SK-N-SH (cell line): ENCODE data around the gene MAGEC2. TPM values are rescaled to one million over a fixed set of nuclear protein-coding genes. Genes with fewer than 3 reads are reported as not detected.

ENCODE experiments used
- CTCF ChIA-PET: fragments of 300-600, 350-600 bp; formaldehyde crosslinking; extraction: SDS; loops from one replicate; lab custom pipeline; 2021; lab: Yijun Ruan, JAX
- POLR2A ChIA-PET: fragments of 350-600 bp; sonication (Branson Sonifier 250); formaldehyde crosslinking; extraction: SDS; loops from one replicate; lab custom pipeline; 2020; ENCODE audit warnings: antibody characterized with exemption, inconsistent platforms; lab: Yijun Ruan, JAX
- DNase-seq: peaks from one replicate; pipeline ENCODE4 v3.0.0; 2012
- H2AFZ ChIP-seq: fragments of 200-600 bp; sonication (generic); 2 replicates; pipeline ENCODE4 v1.8.1; 2016; ENCODE audit warnings: antibody characterized with exemption, mild to moderate bottlenecking, low read depth
- H3F3A ChIP-seq: fragments of 200-600 bp; sonication (generic); replicated peaks from 2 replicates; pipeline ENCODE3; 2016; ENCODE audit warnings: antibody characterized with exemption, mild to moderate bottlenecking; ENCODE audit not compliant: insufficient read depth
- H3K27ac ChIP-seq, 2 experiments: fragments of 200-500 bp in 1 of 2; fragments of 200-600 bp in 1 of 2; sonication (Bioruptor generic) in 1 of 2; sonication (generic), shearing (Covaris generic) in 1 of 2; 2 replicates each; pipeline versions ENCODE4 v1.5.1 to v1.6.1; 2014 to 2016; ENCODE audit warnings: low read depth in 2 of 2, inconsistent platforms in 1 of 2, low read length in 1 of 2, mild to moderate bottlenecking in 1 of 2, mixed read lengths in 1 of 2
- H3K27me3 ChIP-seq: fragments of 200-600 bp; sonication (generic), shearing (Covaris generic); 2 replicates; pipeline ENCODE4 v1.6.1; 2016; ENCODE audit warnings: mixed run types; ENCODE audit not compliant: insufficient read depth
- H3K36me3 ChIP-seq, 2 experiments: fragments of 200-500 bp in 1 of 2; fragments of 200-600 bp in 1 of 2; sonication (Bioruptor generic) in 1 of 2; sonication (generic) in 1 of 2; replicated peaks in 1 of 2; 2 replicates each; pipeline versions ENCODE3 to v1.5.1; 2014 to 2016; ENCODE audit warnings: low read length in 1 of 2, mild to moderate bottlenecking in 1 of 2; ENCODE audit not compliant: insufficient read depth in 2 of 2, control insufficient read depth in 1 of 2
- H3K4me1 ChIP-seq, 2 experiments: fragments of 200-500 bp in 1 of 2; fragments of 200-600 bp in 1 of 2; sonication (Bioruptor generic) in 1 of 2; sonication (generic), shearing (Covaris generic) in 1 of 2; 2 replicates each; pipeline versions ENCODE4 v1.5.1 to v1.6.1; 2014 to 2016; ENCODE audit warnings: low read depth in 1 of 2, low read length in 1 of 2, mixed run types in 1 of 2; ENCODE audit not compliant: insufficient read depth in 2 of 2, control insufficient read depth in 1 of 2
- H3K4me2 ChIP-seq: fragments of 200-600 bp; sonication (generic), shearing (Covaris generic); 2 replicates; pipeline ENCODE4 v1.6.1; 2017; ENCODE audit warnings: mixed run types
- H3K4me3 ChIP-seq, 2 experiments: fragments of 200-500 bp in 1 of 2; fragments of 200-600 bp in 1 of 2; sonication (Bioruptor generic) in 1 of 2; sonication (generic), shearing (Covaris generic) in 1 of 2; 2 replicates each; pipeline versions ENCODE4 v1.5.1 to v1.8.1; 2014 to 2016; ENCODE audit warnings: low read depth in 2 of 2, inconsistent platforms in 1 of 2, low read length in 1 of 2, mild to moderate bottlenecking in 1 of 2, mixed read lengths in 1 of 2, moderate library complexity in 1 of 2
- H3K79me2 ChIP-seq: fragments of 200-600 bp; sonication (generic); 2 replicates; pipeline ENCODE4 v1.8.1; 2017; ENCODE audit warnings: mild to moderate bottlenecking; ENCODE audit not compliant: insufficient read depth
- H3K9ac ChIP-seq: fragments of 200-600 bp; sonication (generic); 2 replicates; pipeline ENCODE4 v1.6.1; 2017; ENCODE audit warnings: mixed run types
- H3K9me2 ChIP-seq: fragments of 200-600 bp; sonication (generic); 2 replicates; pipeline ENCODE4 v1.6.1; 2017; ENCODE audit warnings: mixed run types
- H3K9me3 ChIP-seq: fragments of 200-600 bp; sonication (generic); 2 replicates; pipeline ENCODE4 v1.6.1; 2017; ENCODE audit warnings: mixed run types, mild to moderate bottlenecking, moderate library complexity
- H4K20me1 ChIP-seq: fragments of 200-600 bp; sonication (generic); 2 replicates; pipeline ENCODE4 v1.6.1; 2017; ENCODE audit warnings: mild to moderate bottlenecking, mixed run types; ENCODE audit not compliant: insufficient read depth
- CTCF ChIP-seq: fragments of 200-600 bp; sonication (generic); IDR thresholded peaks from 2 replicates; pipeline ENCODE4 v1.6.1; 2017; ENCODE audit warnings: antibody characterized with exemption, mild to moderate bottlenecking, moderate library complexity
- ELF1 ChIP-seq: IDR thresholded peaks from 2 replicates; pipeline ENCODE4 v1.4.0; 2012
- EZH2phosphoT487 ChIP-seq: fragments of 200-600 bp; sonication (generic); IDR thresholded peaks from 2 replicates; pipeline ENCODE4 v1.6.1; 2017; ENCODE audit warnings: low read depth, mixed run types, mild to moderate bottlenecking, antibody characterized with exemption, moderate library complexity, borderline replicate concordance
- FOSL2 ChIP-seq: IDR thresholded peaks from 2 replicates; pipeline ENCODE4 v1.4.0; 2012; ENCODE audit warnings: low read depth, mild to moderate bottlenecking, moderate library complexity, borderline replicate concordance
- FOXJ3 ChIP-seq: sonication (generic); formaldehyde crosslinking; IDR thresholded peaks from 2 replicates; pipeline ENCODE4 v1.5.1; 2020; ENCODE audit warnings: mild to moderate bottlenecking, missing genetic modification reagents
- FOXM1 ChIP-seq: IDR thresholded peaks from 2 replicates; pipeline ENCODE4 v1.4.0; 2012; ENCODE audit warnings: low read depth, mild to moderate bottlenecking
- GATA2 ChIP-seq: sonication (generic); formaldehyde crosslinking; IDR thresholded peaks from 2 replicates; pipeline ENCODE4 v1.5.0; 2020; ENCODE audit warnings: mild to moderate bottlenecking, missing genetic modification reagents
- IRF3 ChIP-seq: fragments of 150-350 bp; IDR thresholded peaks from 2 replicates; pipeline ENCODE4 v1.6.1; 2016; ENCODE audit warnings: mild to moderate bottlenecking, low read depth, low read length
- JUND ChIP-seq: IDR thresholded peaks from 2 replicates; pipeline ENCODE4 v1.4.0; 2012
- MAX ChIP-seq: IDR thresholded peaks from 2 replicates; pipeline ENCODE4 v1.4.0; 2012; ENCODE audit warnings: low read depth
- MXI1 ChIP-seq: IDR thresholded peaks from 2 replicates; pipeline ENCODE4 v1.6.1; 2012; ENCODE audit warnings: mild to moderate bottlenecking, low read depth, low read length, improper control_type of control experiment
- NRF1 ChIP-seq: IDR thresholded peaks from 2 replicates; pipeline ENCODE4 v1.6.1; 2012; ENCODE audit warnings: low read depth, mild to moderate bottlenecking, low read length
- PBX3 ChIP-seq: IDR thresholded peaks from 2 replicates; pipeline ENCODE4; 2012
- POLR2AphosphoS5 ChIP-seq: IDR thresholded peaks from 2 replicates; pipeline ENCODE4 v1.6.1; 2012; ENCODE audit warnings: low read depth, low read length
- RCOR1 ChIP-seq: fragments of 150-350 bp; IDR thresholded peaks from 2 replicates; pipeline ENCODE4 v1.6.1; 2017; ENCODE audit warnings: antibody characterized with exemption, low read length
- RFX5 ChIP-seq: IDR thresholded peaks from 2 replicates; pipeline ENCODE4 v1.6.1; 2012; ENCODE audit warnings: mild to moderate bottlenecking, improper control_type of control experiment, low read length
- TAF1 ChIP-seq: IDR thresholded peaks from 2 replicates; pipeline ENCODE4 v1.6.1; 2012; ENCODE audit warnings: low read depth, mild to moderate bottlenecking, low read length, moderate library complexity, borderline replicate concordance
- TCF12 ChIP-seq: IDR thresholded peaks from 2 replicates; pipeline ENCODE4 v1.4.0; 2012
- TEAD4 ChIP-seq: IDR thresholded peaks from 2 replicates; pipeline ENCODE4 v1.4.0; 2012; ENCODE audit warnings: mild to moderate bottlenecking, borderline replicate concordance; ENCODE audit not compliant: insufficient read depth
- ZBTB33 ChIP-seq: IDR thresholded peaks from 2 replicates; pipeline ENCODE4 v1.4.0; 2012; ENCODE audit warnings: low read depth, borderline replicate concordance
- whole genome bisulfite sequencing: methylation state at CpG from one replicate; pipeline ENCODE4 v1.1.6; 2017; ENCODE audit warnings: low lambda C conversion rate; 5-methylcytosine and 5-hydroxymethylcytosine counted together
- polyA plus RNA-seq, 3 experiments: library from polyadenylated mRNA; depleted of rRNA; stranded (reverse); fragments of >200 nt; gene quantifications; 2 replicates each; pipeline ENCODE4 v1.2.3, GENCODE V29; 2012

The MAGEC2 gene
- polyA plus RNA-seq, 1 of the 3 experiments (the other 2 are of a cell fraction) = 1.9 TPM

- no peak overlapping the region for H3K4me2 ChIP-seq
- H3K4me3 ChIP-seq = no peak overlapping the region
- H3K9me2 ChIP-seq = no peaks in the 10 kb centered on the region
- H3K27ac ChIP-seq = no peak overlapping the region
- H3K4me1 ChIP-seq = no peaks in the 10 kb centered on the region
- H2AFZ ChIP-seq = no peak overlapping the region
- no peak overlapping the region for H3K9ac ChIP-seq
- H3K36me3 ChIP-seq = no peaks in the 10 kb centered on the region
- no peaks in the 10 kb centered on the region for H3K9me3 ChIP-seq
- H4K20me1 ChIP-seq = no peaks in the 10 kb centered on the region
- no peaks in the 10 kb centered on the region for H3K79me2 ChIP-seq
- no peaks in the 10 kb centered on the region for H3K27me3 ChIP-seq
- DNase-seq = no peak
- 0% methylated on average over 1 of the region's 1 CpG for WGBS
- ChIA-PET CTCF (no interaction called here), POLR2A (no interaction called here)
- no peaks in the 10 kb centered on the region for H3F3A ChIP-seq
- no peak for TF ChIP-seq TCF12
- no peak for TF ChIP-seq MAX
- no peak for TF ChIP-seq POLR2AphosphoS5
- no peak for TF ChIP-seq CTCF
- TF ChIP-seq JUND = no peak
- no peak for TF ChIP-seq FOSL2
- no peak for TF ChIP-seq PBX3
- no peak for TF ChIP-seq MXI1
- TF ChIP-seq RFX5 = no peak
- TF ChIP-seq, all 33 proteins: peak for 0
Measured at GRCh38 chrX:142238536-142238935, 33.4 kb upstream of the MAGEC2 start.

GRCh38 chrX:142233400-142233799, 28.3 kb upstream of the MAGEC2 start:
- Histone ChIP-seq H3K36me3 (no peaks in the 10 kb centered on the region), H3K9me3 (no peaks in the 10 kb centered on the region), H3K79me2 (no peaks in the 10 kb centered on the region), H4K20me1 (no peaks in the 10 kb centered on the region), H3K9ac (no peak overlapping the region), H3K9me2 (no peaks in the 10 kb centered on the region), H3F3A (no peaks in the 10 kb centered on the region), H3K27ac (no peak overlapping the region), H2AFZ (no peak overlapping the region), H3K4me2 (no peak overlapping the region), H3K4me3 (no peak overlapping the region), H3K27me3 (no peaks in the 10 kb centered on the region), H3K4me1 (no peaks in the 10 kb centered on the region)
- POLR2A ChIA-PET = no interaction called here
- CTCF ChIA-PET = no interaction called here
- WGBS = 5% methylated on average over 1 of the region's 1 CpG
- DNase-seq = no peak
- TF ChIP-seq IRF3 (no peak), MXI1 (no peak), ELF1 (no peak), RFX5 (no peak), ZBTB33 (no peak), TEAD4 (no peak), CTCF (no peak), RCOR1 (no peak), NRF1 (no peak), FOXJ3 (CRISPR knock-in tag) (no peak), GATA2 (CRISPR knock-in tag) (no peak), FOXM1 (no peak), EZH2phosphoT487 (no peak), TAF1 (no peak)
